GM15510 (cell line): ENCODE results near the gene LHX6.

Experiments used
- POLR2A ChIP-seq: IDR thresholded peaks from 3 replicates; pipeline ENCODE4 v1.6.1; 2011; ENCODE audit warnings: borderline replicate concordance; ENCODE audit not compliant: insufficient read length; ENCODE audit errors: extremely low read depth

Gene LHX6

GRCh38 chr9:122190597-122191381 lies 38.0 kb downstream of the LHX6 start:
- no peak for TF ChIP-seq POLR2A

- TF ChIP-seq POLR2A, result no peak
Observed at GRCh38 chr9:122188369-122188768, 40.4 kb downstream of the LHX6 start.

- TF ChIP-seq POLR2A, result no peak
Observed at GRCh38 chr9:122186777-122187470, 41.8 kb downstream of the LHX6 start.

GRCh38 chr9:122186301-122186700 lies 42.5 kb downstream of the LHX6 start:
- no peak for TF ChIP-seq POLR2A

- TF ChIP-seq POLR2A, result no peak
Observed at GRCh38 chr9:122184551-122184950, 44.2 kb downstream of the LHX6 start.

GRCh38 chr9:122183501-122183900 lies 45.3 kb downstream of the LHX6 start:
- TF ChIP-seq POLR2A, result no peak

GRCh38 chr9:122180633-122181032 lies 48.1 kb downstream of the LHX6 start:
- TF ChIP-seq POLR2A, result no peak

GRCh38 chr9:122179690-122180074 lies 49.1 kb downstream of the LHX6 start:
- TF ChIP-seq POLR2A, result no peak

- TF ChIP-seq POLR2A, result no peak
Observed at GRCh38 chr9:122179054-122179689, 49.6 kb downstream of the LHX6 start.

- no peak for TF ChIP-seq POLR2A
Observed at GRCh38 chr9:122176916-122177315, 51.8 kb downstream of the LHX6 start.

- no peak for TF ChIP-seq POLR2A
Observed at GRCh38 chr9:122173670-122174069, 55.1 kb downstream of the LHX6 start.

- no peak for TF ChIP-seq POLR2A
Observed at GRCh38 chr9:122172131-122172530, 56.6 kb downstream of the LHX6 start.

GRCh38 chr9:122168356-122168755 lies 60.4 kb downstream of the LHX6 start:
- TF ChIP-seq POLR2A, result no peak

- TF ChIP-seq POLR2A, result no peak
Observed at GRCh38 chr9:122164286-122164685, 64.5 kb downstream of the LHX6 start.

GRCh38 chr9:122162415-122162814 lies 66.3 kb downstream of the LHX6 start:
- no peak for TF ChIP-seq POLR2A

- no peak for TF ChIP-seq POLR2A
Observed at GRCh38 chr9:122159925-122160246, 68.9 kb downstream of the LHX6 start.

- peak; percentile 78 for TF ChIP-seq POLR2A
Observed at GRCh38 chr9:122159026-122159924, 69.5 kb downstream of the LHX6 start, which contains the start of the genes MORN5 and NDUFA8. TSS of gene MORN5 (plus strand) at chr9:122159908. CDS start at chr9:122159973, 65 bp downstream. TSS of gene NDUFA8 (minus strand) at chr9:122159779. CDS start at chr9:122159677, 102 bp downstream.
